Lower leg skin (tissue), 3 donors: ENCODE results near the gene GIMAP1.

Experiments used
- CTCF ChIP-seq, 3 donors: fragments of 450-650 bp; IDR thresholded peaks; one replicate each; pipeline ENCODE4 v1.5.1; 2016; ENCODE audit warnings: antibody characterized with exemption in 3 of 3, mild to moderate bottlenecking in 3 of 3, moderate library complexity in 2 of 3
- POLR2A ChIP-seq, 2 donors: fragments of 450-650 bp; IDR thresholded peaks; one replicate each; pipeline ENCODE4 v1.6.1; 2016 to 2017; ENCODE audit warnings: antibody characterized with exemption in 2 of 2, mild to moderate bottlenecking in 1 of 2, moderate library complexity in 1 of 2

GRCh38 chr7:150735596-150736358, 19.4 kb downstream of the GIMAP1 start:
- TF ChIP-seq CTCF (IDR thresholded peaks at IDR 0.05) (no peak), POLR2A (IDR thresholded peaks at IDR 0.05) (no peak)
